LoVo (cell line): ENCODE data around the gene SOWAHC.
"Not testable (repeated sequence)": the region's sequence is repeated elsewhere in the genome, so short reads cannot be mapped to it uniquely, and the experiment has no call there.

Source experiments
- DNase-seq: peaks from one replicate; pipeline ENCODE4 v3.0.0-alpha.2; 2016; ENCODE audit warnings: low spot score

The SOWAHC gene

DNA sequence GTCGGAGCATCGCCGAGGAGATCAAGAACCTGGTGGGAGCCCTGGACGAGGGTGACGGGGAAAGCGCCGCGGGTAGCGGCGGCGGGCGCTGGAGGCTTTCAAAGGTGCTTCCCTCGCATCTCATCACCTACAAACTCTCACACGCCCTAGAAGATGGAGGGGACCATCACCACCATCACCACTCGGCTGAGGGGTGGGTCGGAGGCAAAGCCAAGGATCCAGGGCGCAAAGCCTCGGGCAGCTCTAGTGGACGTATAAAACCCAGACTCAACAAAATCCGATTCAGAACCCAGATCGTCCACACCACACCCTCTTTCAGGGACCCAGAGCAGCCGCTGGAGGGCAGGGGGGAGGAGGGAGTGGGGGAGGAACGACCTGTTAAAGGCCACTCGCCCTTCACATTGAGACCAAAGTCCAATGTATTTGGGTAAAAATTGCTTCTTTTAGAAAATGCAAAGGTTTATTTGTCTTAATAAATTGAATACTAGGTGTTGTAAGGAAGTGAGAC, 1.5 kb downstream of the SOWAHC start:
- DNase-seq = no peak

DNA sequence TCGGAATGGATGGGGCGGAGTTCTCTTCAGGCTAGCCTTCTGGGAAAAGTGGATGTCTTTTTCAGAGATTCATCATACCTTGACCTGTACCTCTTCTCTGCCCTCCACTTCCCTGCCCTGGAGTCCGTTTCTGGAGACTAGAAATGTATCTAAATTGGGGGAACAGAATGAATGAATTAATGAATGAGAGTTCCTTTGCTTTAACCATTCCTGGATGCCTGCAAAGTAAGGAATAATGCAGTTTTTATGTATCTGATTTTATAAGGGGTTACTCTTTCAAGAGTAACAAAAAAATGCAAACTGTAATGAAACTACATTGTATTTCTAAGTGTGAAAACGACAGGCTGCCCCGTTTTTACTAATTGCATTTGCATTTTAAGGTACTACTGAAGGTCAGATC, 2.0 kb downstream of the SOWAHC start:
- DNase-seq = no peak

DNA sequence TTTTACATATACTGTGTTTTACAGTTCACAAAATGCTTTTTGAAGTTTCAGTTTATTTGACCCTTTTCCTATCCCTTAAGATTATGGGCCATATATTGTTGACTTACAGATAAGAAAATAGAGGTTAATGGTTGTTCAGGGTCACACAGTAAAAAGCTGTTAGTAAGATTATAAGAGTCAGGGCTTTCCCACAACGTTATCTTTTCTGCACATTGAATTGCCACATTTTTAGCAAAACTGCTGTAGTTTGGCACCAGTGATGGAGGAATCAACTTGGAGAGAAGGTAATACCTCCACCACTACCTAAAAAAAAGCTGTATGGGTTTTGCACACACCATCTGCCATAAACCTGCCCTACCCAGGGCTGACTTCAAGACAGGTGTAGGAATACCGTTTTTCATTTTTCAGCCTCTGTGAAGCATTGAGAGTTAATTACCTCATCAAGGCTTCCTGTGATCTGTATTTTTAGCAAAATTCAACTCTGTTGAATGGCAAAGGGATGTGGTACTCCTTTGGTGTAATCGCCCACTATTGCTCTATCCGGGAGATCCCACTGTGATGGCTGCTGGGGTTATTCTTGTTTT, 5.0 kb downstream of the SOWAHC start:
- no peak for DNase-seq

DNA sequence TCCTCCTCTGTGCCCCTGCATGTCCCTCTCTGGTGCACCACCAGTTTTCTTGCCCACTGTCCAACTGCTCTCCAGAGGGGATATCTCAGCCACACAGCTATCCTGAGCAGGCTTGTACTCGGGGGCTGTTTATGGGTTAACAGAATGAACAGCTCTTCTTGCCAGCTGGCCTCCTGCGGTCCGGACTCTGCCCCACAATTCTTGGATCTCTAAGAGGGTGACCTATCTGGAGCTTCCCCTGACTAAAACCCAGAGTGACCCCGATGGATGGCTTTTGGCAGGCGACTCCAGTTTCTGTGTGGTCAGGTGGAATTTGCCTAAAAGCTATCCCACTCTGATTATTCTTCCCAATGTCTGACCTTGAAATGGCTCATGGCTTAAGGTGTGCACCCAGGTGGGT, 9.1 kb downstream of the SOWAHC start:
- no peak for DNase-seq

DNA sequence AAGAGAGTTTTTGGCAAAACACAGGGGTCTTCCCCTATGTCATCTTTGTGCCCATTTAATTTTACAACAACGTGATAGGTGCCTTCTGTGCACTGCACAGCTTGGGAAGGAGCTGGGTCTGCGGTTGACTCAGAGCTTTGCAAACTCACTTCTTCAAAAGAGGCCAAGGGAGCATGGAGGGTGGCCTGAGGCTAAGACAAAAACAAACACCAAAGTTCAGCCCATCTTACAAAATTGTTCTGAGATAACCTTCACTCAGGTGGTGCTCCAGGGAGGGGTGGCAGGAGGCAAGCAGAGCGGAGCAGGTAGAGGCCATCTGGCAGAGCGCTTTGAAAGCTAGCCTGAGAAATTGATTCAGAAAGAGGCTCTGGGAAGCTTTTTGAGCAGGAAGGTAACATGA, 9.8 kb downstream of the SOWAHC start:
- DNase-seq = no peak

DNA sequence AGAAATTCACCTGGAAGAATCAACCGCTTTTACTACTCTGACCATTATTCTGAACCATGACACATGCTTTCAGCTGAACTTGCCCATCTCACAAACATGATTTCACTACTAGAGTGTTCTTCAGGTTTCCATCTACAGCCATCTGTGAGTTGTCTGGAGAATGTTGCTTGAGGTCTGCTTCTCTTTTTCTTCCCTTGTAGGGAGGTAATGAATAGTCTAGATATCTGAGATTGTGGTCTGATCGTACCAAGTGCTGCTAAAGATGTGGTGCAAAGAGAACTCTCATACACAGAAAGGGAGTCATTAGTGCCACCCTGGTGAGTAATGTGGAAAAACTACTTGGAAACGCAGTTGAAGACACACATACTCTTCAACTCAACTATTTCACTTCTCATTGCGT, 10.2 kb downstream of the SOWAHC start:
- DNase-seq = no peak

DNA sequence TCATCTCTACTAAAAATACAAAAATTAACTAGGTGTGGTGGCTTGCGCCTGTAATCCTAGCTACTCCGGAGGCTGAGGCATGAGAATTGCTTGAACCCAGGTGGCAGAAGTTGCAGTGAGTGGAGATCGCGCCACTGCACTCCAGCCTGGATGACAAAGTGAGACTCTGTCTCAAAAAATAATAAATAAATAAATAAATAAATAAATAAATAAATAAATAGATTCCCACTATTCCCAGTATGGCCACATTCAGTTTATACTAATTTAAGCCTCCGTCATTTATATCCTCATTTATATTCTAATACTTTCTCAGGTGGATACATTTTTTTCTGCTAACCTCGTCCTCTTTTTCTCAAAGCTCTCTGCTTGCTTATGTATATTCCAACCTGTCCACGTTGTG, 14.2 kb downstream of the SOWAHC start:
- not testable (repeated sequence) for DNase-seq

DNA sequence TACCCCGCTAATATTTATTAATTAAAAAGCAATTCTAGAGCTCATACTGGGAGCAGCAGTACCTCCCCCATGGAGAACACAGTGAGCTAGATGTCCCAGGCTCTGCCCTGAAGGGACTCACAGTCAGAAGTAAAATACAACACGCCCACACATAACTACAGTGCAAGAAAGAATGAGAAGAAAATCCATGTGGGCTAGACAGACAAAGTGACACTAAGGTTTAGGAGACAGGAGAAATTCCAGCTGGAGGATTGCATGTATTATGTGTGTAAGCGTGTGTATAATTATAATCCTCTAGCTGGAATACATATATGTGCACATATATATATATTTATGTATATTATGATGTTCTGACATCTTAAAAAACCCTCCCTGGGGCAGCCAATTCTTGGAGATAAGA, 15.7 kb downstream of the SOWAHC start:
- DNase-seq = no peak

DNA sequence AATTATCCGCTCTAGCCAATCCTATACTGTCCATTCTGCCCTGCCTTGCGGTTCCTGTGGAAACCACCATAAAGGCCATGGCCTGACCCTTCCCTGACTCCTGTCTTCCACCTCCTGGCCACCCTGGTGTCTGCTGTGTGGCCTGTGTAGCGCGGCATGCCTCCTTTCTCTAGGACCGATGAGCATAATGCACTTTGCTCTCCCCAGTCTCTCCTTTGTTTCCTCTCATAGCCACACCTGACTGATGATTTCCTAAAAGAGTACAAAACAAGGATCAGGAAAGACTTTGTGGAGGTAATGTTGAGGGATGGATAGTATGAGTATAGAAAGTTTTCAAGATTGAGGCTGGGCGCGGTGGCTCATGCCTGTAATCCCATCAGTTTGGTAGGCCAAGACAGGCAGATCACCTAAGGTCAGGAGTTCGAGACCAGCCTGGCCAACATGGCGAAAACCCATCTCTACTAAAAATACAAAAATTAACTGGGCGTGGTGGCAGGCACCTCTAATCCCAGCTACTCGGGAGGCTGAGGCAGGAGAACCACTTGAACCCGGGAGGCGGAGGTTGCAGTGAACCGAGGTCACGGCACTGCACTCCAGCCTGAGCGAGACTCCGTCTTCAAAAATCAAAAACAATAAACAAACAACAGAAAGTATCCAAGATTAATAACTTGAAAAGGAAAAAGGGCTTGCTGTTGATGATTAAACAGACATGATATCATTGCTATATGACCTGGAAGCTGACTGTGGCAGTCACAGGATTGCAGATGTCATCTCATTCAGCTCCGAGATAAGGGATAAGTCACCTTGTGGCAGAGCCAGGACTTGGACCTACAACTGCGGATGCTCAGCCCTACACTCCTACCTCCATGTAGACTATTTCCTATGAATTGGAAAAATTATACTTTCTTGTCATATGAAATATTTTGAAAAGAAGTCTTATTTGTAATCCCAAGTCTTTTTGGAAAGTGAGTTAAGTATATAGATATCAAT, 16.6 kb downstream of the SOWAHC start:
- no peak for DNase-seq

DNA sequence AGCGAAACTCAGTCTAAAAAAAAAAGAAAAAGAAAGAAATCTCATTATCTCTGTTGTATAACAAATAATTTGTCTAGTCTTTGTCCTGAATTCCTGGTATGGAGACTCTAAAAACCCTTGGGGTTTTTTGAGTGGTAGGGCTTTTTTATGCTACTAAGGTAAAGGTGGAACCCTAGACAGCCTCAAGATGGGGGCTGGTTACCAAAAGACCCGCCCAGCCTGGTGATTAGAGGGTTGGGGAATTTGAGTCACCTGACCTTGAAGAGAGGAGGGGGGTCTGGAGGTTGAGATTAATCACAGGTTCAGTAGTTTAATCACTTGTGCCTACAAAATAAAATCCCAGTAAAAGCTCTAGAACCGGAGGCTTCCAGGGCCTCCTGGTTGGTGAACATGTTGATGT, 17.6 kb downstream of the SOWAHC start:
- no peak for DNase-seq

DNA sequence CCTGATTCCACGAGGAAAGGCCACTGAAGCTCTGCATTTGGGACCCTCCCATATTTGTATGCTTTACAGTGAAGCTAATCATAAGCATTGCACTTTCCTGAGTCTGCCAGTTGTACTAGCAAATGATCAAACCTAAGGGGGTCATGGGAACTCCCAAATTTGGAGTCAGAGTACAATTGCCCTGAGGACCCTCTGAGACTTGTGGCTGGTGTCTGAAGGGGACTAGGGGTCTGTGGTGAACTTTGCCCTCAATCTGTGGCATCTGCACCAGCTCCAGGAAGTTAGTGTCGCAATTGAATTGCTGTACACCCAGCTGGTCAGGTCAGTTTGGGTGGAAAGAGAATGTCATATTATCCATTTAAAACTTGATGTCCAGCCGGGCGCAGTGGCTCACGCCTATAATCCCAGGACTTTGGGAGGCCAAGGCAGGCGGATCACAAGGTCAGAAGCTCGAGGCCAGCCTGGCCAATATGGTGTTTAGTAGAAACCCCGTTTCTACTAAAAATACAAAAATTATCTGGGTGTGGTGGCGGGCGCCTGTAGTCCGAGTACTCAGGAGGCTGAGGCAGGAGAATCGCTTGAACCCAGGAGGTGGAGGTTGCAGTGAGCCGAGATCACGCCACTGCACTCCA, 18.1 kb downstream of the SOWAHC start:
- DNase-seq = no peak

DNA sequence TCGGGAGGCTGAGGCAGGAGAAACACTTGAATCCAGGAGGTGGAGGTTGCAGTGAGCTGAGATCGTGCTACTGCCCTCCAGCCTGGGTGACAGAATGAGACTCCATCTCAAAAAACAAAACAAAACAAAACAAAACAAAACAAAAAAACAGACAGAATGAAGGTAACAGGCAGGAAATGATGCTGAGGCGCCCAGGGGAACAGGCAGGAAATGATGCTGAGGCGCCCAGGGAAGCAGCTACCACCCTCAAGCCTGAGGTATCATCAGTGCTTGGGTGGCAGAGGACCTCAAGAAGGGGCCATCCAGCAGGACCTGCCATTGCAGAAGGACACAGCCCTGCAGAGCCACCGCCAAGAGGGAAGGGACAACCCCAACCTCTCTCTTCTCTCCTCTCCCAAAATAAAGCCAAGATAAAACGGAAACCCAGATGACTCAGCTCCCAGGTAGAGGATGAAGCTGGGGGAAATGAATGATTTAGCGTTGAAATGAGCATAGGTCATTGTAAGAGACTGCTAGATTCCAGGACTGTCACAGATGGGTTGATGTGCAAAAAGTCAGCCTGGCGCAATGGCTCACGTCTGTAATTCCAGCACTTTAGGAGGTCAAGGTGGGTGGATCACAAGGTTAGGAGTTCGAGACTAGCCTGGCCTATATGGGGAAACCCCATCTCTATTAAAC, 19.3 kb downstream of the SOWAHC start:
- no peak for DNase-seq

DNA sequence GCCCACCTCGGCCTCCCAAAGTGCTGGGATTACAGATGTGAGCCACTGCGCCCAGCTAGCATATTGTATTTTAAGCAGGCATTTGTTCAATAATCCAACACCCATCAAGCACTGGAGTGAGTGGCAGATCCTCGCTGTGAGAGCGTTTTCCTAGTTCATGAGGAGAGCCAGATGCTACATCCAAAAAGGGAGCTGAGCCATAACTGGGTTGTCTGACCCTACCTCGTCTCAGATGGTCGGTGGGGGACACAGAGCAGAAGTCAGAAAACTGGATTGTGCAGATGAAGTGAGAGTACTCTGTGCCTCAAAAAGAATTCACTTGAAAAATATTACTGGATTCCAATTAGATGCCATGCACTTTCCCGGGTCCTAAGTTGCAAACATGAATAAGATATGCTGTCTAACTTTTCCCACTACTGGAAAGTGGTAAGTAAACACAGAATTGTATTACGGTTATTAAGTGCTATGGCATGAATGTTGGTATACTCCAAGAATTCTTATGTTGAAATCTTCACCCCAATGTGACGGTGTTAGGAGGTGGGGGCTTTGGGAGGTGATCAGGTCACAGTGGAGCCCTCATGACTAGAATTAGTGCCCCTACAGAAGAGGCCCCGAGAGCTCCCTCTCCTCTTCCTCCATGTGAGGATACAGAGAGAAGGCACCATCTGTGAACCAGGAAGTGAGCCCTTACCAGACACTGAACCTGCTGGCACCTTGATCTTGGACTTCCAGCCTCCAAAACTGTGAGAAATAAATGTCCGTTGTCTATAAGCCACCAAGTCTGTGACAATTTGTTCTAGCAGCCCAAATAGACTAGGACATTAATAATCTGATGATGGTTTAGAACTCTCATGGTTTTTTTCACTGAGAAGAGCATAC, 21.5 kb downstream of the SOWAHC start:
- DNase-seq = no peak

DNA sequence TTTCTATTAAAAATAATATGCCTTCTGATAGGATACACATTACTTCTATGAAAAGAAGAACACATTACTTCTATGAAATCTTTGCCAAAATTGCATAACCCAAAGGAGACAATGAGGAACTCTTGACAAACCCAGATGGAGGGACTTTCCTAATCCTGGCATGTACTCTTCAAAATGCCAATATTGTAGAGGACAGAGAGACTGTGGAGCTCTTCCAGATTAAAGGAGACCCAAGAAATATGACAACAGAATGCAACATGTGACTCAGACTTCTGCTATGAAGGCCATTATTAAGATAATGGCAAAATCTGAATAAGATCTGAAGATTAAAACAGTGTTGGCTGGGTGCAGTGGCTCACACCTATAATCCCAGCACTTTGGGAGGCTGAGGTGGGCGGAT, 22.2 kb downstream of the SOWAHC start:
- DNase-seq = no peak

DNA sequence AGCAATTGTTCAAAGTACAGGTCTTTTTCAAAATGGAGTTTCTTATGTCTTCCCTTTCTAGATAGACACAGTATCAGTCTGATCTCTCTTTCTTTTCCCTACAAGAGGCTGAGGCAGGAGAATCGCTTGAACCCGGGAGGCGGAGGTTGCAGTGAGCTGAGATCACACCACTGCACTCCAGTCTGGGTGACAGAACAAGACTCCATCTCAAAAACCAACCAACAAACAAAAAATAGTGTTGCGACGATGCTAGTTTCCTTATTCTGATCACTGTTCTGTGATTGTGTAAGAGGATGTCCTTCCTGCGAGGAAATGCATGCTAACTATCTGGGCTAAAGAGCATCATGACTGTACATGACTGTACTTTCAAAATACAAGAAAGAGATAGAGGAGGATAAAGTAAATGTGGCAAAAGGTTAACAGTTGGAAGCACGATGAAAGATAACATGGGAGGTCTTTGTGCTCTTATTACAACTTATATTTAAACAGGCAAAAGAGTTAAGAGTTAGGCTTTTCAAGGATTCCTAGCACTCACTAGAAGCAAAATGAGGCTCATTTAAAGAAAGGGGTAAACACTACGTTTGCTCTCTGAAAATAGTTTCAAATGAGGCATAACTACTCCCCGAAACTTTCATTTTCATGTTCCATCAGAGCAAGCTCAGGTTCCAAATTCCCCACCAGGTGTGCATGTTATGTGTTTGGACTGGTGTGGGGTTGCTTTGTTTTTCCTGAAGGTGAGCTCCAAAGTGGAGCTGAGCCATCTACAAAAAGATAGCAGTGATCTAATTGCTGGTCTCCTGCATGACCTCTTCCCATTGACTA, 23.8 kb downstream of the SOWAHC start:
- DNase-seq = no peak

DNA sequence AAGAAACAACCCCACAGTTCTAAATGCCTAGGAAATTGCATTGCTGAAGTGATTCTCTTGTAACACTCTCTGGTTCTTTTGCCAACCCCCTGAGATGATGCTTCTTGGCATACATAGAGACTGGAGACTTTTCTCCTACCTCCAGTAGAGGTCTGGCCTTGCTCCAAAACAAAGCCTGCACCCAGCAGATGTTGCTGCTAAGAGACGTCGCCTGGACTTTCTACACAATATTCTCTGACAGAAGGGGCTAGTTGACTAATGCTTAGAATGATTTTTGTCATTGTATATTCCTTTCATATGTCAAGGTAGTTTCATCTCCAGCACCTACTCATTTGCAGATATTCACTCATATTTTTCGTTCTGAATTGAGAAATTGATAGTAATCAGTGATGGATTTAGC, 24.6 kb downstream of the SOWAHC start:
- no peak for DNase-seq

DNA sequence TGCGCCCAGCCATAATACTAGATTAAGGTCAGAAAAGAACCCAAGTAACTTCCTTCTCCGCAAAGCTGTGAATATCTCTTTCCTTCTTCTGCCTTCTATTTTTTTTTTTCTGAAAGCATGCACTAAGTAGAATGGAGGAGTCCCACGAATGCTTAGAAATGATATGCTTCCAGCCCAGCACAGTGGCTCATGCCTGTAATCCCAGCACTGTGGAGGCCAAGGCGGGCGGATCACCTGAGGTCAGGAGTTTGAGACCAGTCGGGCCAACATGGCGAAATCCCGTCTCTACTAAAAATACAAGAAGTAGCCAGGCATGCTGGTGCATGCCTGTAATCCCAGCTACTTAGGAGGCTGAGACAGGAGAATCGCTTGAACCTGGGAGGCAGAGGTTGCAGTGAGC, 25.8 kb downstream of the SOWAHC start:
- not testable (repeated sequence) for DNase-seq

DNA sequence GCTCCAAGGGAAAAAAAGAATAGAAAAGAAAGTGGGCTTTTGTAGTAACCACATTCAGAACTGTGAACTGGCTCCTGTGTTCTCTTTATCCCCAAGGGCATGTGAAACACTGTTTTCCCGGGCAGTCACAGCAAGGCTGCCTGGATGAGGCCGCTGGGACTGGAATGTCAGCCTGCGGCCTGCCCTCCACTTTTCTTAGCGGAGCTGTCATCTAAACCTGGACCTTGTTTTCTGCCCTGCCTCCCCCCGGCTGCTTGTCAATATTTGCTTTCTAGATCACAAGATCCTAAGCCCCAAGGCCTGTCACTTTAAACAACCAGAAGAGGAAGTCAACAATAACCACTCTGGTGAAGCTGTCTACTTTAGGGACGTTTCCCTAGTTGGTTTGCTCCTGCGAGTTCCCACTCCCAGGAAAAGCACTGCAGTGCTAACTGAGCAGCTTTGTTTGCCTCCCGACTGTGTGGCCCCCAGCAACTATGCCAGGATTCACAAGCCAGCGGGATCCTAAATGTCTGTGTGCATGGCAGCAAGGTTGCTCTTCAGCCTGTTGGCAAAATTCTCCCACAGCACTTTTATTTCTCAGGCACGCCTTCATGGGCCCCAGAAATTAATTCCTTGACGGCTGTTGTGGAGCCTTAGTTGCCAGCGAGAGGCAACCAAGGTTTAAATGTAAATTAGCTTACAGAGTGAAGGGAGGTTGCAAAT, 30.6 kb downstream of the SOWAHC start:
- no peak for DNase-seq

DNA sequence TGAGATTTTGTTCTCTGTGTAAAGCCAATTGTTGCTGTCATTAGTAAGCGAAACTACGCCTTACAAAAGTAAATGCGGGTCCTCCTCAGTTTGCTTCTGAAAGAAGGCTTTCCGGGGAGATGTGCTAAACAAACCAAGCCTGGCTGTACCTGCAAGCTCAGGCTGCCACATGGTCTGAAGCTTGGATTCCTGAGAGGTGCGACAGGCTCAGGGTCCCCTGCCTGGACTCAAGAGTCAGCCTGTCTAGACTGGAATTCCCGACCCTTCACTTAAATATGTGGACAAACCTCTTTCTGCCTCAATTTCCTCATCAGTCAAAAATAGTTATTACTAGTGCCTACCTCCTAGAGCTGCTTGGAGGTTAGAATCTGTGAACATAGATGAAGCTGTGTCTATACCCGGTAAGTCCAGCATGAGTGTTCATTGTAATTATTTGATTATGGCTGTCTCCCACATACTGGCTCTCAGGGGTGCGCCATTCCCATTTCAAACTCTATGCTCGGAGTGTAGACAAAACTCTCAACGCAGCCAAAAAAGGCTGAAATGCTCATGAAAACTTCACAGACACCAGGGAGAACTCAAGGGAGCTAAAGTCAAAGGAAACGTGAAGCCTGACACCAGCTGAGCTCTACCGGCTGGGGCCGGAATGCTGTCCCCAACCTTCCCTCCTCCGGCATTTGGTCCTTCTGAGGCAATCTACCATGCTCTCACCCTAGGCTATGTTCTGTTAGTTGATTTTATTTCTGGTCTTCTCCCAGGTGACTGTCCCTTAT, 31.4 kb downstream of the SOWAHC start:
- DNase-seq = no peak
